Measurements from ENCODE around the gene RIN1. TPM values are rescaled to one million over a fixed set of nuclear protein-coding genes. Genes with fewer than 3 reads are reported as not detected.

The RIN1 gene
- total RNA-seq, 1 experiment from 2014 or later, result 11.7 TPM

- Histone ChIP-seq H3K27me3 (replicated peaks; ENCODE audit: control insufficient read depth, insufficient read depth, low read length) (no peaks in the 10 kb centered on the region), H3K36me3 (ENCODE audit: control insufficient read depth, insufficient read depth, low read length) (peaks cover 5% of the 10 kb centered on the region; the same call in 1 of the 2 replicates), H3K4me1 (peaks cover 7% of the 10 kb centered on the region), H3K4me3 (ENCODE audit: low read depth, low read length) (no peak overlapping the region), H3K9me3 (no peaks in the 10 kb centered on the region)
- no peak overlapping the region for H3K4me3 Mint-ChIP-seq (ENCODE audit: unreplicated experiment)
- DNase-seq, result peak; percentile 93
- H3K4me1 Mint-ChIP-seq (ENCODE audit: low read depth, unreplicated experiment), result peaks cover 26% of the 10 kb centered on the region
- ChIA-PET CTCF (interaction anchor here (0.6 to 2.6 kb wide), 6 partner anchors 9 to 1244 kb away, joined by 3 to 13 read pairs (median 4); partner anchors contain the start of gene TMEM151A), POLR2A (no interaction called here)
- H3K27ac Mint-ChIP-seq (ENCODE audit: unreplicated experiment), result no peak overlapping the region
- BruUV-seq (replicated peaks), result no TSS peak
- intact Hi-C loops (cut with micrococcal nuclease; ENCODE audit: unreplicated experiment), result no loop called here
- H3K27me3 Mint-ChIP-seq (ENCODE audit: insufficient read depth, unreplicated experiment), result no peaks in the 10 kb centered on the region
- peaks cover 41% of the 10 kb centered on the region for H3K36me3 Mint-ChIP-seq (ENCODE audit: insufficient read depth, unreplicated experiment)
- TF ChIP-seq CTCF (IDR thresholded peaks at IDR 0.05; ENCODE audit: insufficient read depth in 1 of 2, low read depth in 1 of 2, low read length in 1 of 2, severe bottlenecking in 1 of 2, unreplicated experiment in 1 of 2), result peak; percentile 80 to 90
- no peaks in the 10 kb centered on the region for H3K9me3 Mint-ChIP-seq (ENCODE audit: unreplicated experiment)
Measured at GRCh38 chr11:66282468-66283455, 53.5 kb downstream of the RIN1 start.

Other genes with a start within 250 kb of the RIN1 start
- 49.5 and 53.1 TPM in 2 replicates for gene KLC2, start 78.7 kb downstream of the RIN1 start, total RNA-seq (2022)
- 128 and 132 TPM in 2 replicates for gene RAB1B, start 67.8 kb downstream of the RIN1 start, total RNA-seq (2022)
- 4.9 and 6.1 TPM in 2 replicates for gene CNIH2, start 58.3 kb downstream of the RIN1 start, total RNA-seq (2022)
- 140 and 159 TPM in 2 replicates for gene YIF1A, start 47.3 kb downstream of the RIN1 start, total RNA-seq (2022)
- 0.68 and 0.88 TPM in 2 replicates for gene TMEM151A, start 44.5 kb downstream of the RIN1 start, total RNA-seq (2022)
- 0.27 TPM in 1 of 2 replicates, not detected in the other for gene CD248, start 19.4 kb downstream of the RIN1 start, total RNA-seq (2022)
- gene BRMS1, start 8.7 kb upstream of the RIN1 start, total RNA-seq (2022), result 58.1 and 58.2 TPM in 2 replicates
- 23.0 and 23.8 TPM in 2 replicates for gene B4GAT1, start 11.2 kb upstream of the RIN1 start, total RNA-seq (2022)
- 30.3 and 32.0 TPM in 2 replicates for gene SLC29A2, start 35.3 kb upstream of the RIN1 start, total RNA-seq (2022)
- not detected in 2 replicates for gene NPAS4, start 84.6 kb upstream of the RIN1 start, total RNA-seq (2022)
- 201 and 206 TPM in 2 replicates for gene MRPL11, start 102.4 kb upstream of the RIN1 start, total RNA-seq (2022)
- gene PELI3, start 130.5 kb upstream of the RIN1 start, total RNA-seq (2022), result 21.0 and 21.1 TPM in 2 replicates
- gene DPP3, start 144.0 kb upstream of the RIN1 start, total RNA-seq (2022), result 106 TPM in 2 replicates
- gene BBS1, start 174.2 kb upstream of the RIN1 start, total RNA-seq (2022), result 47.1 and 50.0 TPM in 2 replicates
- 25.1 and 26.9 TPM in 2 replicates for gene ZDHHC24, start 209.6 kb upstream of the RIN1 start, total RNA-seq (2022)
- 0.16 TPM in 1 of 2 replicates, not detected in the other for gene ACTN3, start 210.5 kb upstream of the RIN1 start, total RNA-seq (2022)
- gene CTSF, start 232.2 kb upstream of the RIN1 start, total RNA-seq (2022), result not detected in 2 replicates

Data from Caco-2 (cell line).